ENCODE measurements around the gene ZIC1.

DNA sequence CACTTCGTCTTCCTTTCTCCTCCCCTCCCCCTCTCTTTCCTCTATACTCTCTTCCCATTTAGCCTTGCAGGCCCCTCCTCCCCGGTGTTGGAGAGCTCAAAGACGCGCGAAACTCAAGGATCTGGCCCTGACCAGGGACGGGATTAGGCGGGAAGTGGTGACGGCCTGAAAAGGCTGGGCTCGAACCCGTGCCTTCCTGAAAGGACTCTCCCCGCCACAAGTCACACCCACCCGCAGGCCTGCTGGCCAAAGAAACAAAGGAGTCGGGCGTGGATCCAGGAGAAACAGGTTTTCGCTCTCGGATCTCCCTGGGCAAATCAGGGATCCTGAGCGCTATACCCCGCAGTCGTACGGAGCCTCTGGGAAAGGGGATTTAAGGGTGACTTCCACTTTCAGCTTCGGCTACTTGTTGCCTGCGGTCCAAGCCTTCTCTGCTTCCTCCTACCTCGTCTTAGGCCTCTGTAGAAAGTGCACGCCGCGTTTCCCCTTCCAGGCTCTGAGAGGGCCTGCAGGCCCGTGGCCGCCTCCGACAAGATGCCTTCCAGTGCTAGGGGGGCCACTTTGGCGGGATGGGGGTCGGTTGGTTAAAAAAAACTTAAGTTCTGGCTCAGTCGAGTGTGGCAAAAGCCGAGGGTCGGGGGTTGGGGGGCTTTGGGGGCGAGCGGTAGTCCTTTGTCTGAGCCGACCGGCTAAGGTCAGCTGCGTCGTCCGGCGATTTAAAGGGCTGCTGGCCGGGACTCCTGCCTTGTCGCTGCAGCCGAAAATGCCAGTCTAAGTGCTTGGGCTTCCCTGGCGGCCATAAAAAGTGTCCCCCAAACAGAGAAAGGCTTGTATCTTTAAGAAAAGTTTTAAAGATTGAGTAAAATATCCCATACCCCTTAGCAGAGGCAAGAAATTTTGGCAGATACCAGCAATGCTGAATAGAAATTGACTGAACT lies 11.0 kb upstream of the ZIC1 start:
- TF ChIP-seq, protein P1, sequence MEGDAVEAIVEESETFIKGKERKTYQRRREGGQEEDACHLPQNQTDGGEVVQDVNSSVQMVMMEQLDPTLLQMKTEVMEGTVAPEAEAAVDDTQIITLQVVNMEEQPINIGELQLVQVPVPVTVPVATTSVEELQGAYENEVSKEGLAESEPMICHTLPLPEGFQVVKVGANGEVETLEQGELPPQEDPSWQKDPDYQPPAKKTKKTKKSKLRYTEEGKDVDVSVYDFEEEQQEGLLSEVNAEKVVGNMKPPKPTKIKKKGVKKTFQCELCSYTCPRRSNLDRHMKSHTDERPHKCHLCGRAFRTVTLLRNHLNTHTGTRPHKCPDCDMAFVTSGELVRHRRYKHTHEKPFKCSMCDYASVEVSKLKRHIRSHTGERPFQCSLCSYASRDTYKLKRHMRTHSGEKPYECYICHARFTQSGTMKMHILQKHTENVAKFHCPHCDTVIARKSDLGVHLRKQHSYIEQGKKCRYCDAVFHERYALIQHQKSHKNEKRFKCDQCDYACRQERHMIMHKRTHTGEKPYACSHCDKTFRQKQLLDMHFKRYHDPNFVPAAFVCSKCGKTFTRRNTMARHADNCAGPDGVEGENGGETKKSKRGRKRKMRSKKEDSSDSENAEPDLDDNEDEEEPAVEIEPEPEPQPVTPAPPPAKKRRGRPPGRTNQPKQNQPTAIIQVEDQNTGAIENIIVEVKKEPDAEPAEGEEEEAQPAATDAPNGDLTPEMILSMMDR (conservative IDR thresholded peaks at IDR 0.05; ENCODE audit: low read length): no peak
- no peak for TF ChIP-seq EZH2phosphoT487 (IDR thresholded peaks at IDR 0.05; ENCODE audit: borderline replicate concordance, low read depth, low read length)
